Retina (tissue), 1 donor: ENCODE measurements around the gene VSX2.

ENCODE experiments used
- DNase-seq: peaks from one replicate; pipeline ENCODE4 v3.0.0-alpha.2; 2016

Gene VSX2

GRCh38 chr14:74223016-74223415 is 16.2 kb upstream of the VSX2 start:
- DNase-seq, result no peak

DNA sequence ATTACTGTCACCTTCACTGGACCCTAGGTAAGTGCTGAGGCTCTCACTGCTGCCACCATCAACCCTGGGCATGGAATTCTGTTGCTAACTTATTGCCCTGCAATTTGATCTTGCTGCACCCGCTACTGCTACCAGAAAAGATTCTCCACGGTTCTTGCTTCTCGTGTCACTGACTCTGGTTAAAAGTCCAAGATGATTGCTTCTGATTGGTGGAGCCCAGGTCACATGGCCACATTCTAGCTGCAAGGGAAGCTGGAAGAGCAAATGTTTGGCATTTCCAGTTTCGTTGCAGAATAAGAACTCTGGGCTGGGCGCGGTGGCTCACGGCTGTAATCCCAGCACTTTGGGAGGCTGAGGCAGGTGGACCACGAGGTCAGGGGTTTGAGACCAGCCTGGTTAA is 7.5 kb upstream of the VSX2 start:
- no peak for DNase-seq

DNA sequence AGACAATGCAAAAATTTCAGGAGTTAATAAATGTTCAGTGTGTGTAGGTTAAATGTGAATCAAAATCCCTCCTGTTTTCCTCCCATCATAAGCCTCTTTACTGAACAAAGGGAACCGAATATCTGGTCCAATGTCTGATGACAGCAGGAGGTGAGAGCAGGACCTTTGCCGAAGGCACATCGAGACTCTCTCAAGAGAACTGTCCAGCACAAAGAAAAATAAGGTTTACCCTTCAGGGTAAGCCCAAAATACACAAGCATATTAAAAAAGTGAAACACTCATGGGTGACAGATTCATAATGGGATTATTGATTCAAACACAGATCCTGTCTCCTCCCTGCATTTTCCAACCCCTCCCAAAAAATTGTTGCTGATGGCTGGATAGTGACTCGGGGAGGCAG is 4.2 kb upstream of the VSX2 start:
- no peak for DNase-seq

DNA sequence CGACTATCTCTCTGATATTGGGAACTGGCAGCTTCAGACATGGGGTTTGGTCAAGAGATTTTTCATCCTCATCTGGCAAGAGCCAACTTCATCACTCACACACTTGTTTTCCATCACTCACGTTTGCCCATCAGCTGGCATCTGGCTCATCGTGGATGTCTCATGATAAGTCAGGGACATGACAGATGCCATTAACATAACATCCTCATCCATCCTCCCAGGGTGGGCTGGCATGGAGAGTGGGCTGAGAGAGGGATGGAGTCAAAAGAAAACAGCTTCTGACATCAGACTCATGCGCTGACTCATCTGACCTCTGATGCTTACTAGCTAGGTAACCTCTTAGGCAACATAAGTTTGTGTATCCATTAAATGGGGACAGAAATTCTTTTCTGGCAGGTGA is 1.8 kb upstream of the VSX2 start:
- DNase-seq, result no peak

- DNase-seq, result no peak
Measured at GRCh38 chr14:74239848-74240793, 872 bp downstream of the VSX2 start.

GRCh38 chr14:74240794-74241651 is 1.8 kb downstream of the VSX2 start:
- DNase-seq, result peak; percentile 83

DNA sequence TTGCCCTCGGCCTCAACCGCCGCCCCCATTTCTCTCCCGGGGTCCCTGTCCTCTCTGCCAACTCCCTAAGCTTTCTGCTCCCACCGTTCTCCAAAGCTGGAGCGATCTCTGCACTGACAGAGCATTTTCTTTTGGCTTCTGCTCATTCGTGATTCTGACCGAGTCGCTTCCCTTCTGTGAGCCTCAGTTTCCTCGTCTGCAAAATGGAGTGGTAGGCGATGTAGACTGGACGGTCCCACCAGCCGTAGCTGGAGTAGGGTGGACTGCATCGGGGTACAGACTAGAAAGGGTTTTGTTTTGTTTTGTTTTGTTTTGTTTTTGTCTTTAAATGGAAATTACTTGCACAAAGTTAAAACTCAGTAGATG is 2.4 kb downstream of the VSX2 start:
- DNase-seq, result no peak

GRCh38 chr14:74242021-74242779 is 3.0 kb downstream of the VSX2 start:
- peak; percentile 60 for DNase-seq

DNA sequence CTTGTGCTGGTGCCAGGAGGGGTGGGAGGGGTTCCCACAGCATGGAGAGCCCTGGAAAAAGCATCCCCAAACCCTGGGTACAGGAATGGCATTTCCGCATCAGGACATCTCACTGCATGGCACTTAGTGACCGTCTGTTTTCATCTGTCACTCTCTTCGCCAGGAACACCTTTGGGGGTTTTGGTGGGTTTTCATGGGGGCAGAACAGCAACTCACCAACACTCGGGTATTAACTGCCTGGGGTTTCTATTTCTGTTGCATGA is 3.5 kb downstream of the VSX2 start:
- peak; percentile 52 for DNase-seq

DNA sequence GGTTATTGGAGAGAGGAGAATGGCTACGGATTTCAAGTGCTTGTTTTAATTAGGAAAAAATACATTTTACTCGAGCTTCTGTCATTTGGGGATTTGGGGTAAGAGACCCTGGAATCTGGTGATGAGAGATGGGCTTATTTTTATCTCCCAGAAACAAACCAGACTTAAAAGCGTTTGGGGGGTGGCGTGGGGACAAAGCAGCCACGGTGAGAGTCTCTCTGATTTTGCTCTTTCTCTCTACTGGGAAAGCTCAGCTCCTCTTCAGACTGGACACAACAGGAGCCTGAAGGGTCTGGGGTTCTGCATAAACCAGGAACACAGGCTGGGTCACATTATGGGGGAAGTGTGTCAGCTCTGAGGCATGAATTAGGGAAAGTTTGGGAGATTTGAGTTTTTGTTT is 3.8 kb downstream of the VSX2 start:
- peak; percentile 53 for DNase-seq

DNA sequence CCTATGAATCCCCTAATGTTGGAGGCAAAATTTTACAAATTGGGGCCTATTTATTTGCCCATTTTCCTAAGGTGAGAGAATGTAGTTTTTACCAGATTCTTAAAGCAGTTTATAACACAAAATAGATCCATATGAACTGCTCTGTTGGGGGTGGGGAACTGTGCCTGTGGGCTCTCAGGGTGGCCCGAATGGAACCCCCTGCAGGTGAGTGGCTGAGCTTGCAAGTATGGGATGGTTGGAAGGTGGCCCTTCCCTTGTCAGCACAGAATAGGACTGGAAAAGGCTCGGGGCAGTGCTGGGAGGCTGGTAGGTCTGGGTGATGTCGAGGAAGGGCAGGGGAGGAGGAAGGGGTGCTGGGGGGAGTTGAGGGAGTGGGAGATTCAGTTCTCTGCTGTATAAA is 4.9 kb downstream of the VSX2 start:
- DNase-seq, result no peak

- DNase-seq, result no peak
Measured at GRCh38 chr14:74245292-74245691, 6.0 kb downstream of the VSX2 start.

- DNase-seq, result no peak
Measured at GRCh38 chr14:74246542-74246941, 7.3 kb downstream of the VSX2 start.

DNA sequence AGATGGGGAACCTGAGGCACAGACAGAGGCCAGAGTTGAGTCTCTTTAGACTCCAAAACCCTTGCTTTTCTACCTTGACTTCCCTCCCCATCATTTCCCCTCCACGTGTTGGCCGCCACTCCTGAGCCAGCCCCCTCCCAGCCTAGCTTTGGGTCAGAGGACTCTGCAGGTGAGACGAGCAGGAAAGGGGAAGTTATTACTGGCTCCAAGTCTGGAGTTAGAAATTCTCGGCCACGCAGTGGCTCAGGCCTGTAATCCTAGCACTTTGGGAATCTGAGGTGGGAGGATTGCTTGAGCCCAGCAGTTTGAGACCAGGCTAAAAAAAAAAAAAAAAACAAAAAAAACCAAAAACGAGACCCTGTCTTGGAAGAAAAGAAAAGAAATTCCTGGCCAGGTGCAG is 8.8 kb downstream of the VSX2 start:
- DNase-seq, result no peak

DNA sequence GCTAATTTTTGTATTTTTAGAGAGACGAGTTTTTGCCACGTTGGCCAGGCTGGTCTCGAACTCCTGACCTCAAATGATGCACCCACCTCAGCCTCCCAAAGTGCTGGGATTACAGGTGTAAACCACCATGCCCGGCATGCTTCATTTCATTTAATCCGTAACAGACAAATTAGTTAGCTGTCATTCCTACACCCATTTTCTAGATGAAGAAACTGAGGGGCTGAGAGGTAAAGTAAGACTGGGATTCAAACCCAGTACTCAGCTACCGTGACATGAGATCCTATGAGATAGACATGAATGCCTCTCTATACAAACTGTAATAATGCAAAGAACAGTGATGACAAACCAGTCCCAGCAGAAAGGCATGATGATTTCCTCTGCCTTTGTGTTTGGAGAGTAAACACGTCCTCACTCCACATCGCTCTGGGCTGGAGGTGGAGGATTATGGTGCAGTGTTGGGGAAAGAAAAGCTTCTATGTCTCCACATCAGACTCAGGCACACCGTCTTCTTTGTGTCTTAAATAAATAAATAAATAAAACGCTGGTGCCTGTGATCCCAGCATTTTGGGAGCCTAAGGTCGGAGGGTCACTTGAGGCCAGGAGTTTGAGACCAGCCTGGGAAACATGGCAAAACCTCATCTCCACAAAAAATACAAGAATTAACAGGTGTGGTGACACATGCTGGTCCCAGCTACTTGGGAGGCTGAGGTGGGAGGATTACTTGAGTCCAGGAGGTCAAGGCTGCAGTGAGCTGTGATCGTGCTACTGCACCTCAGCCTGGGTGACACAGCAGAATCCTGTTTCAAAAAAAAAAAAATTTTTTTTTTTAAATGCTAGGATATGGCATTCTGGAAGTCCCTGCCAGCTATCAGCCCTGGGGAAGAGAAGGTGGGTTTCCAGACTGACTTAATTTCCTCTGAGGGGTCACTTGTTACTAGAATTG is 10.5 kb downstream of the VSX2 start:
- DNase-seq, result no peak

DNA sequence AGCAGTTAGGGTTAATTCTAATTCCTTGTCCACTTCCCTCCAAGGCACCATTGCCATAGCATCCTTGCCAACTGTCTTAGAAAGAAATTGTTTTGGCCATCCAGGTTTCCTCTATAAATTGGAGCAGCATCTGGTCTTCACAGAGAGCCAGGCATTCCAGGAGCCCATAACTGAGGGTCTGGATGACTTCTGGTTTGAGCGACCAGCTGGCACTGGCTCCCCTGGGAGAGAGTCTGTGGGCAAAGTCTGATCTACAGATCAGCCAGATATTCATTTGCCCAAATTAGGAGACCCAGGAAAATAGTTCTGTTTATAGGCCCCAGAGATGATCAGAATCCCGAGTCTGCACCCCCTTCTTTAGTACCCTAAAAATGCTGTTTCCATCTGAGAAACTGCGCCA is 16.0 kb downstream of the VSX2 start:
- no peak for DNase-seq

GRCh38 chr14:74257078-74257940 is 18.1 kb downstream of the VSX2 start:
- peak; percentile 88 for DNase-seq

- DNase-seq, result peak; percentile 70
Measured at GRCh38 chr14:74257941-74258763, 18.9 kb downstream of the VSX2 start.

GRCh38 chr14:74258764-74259035 is 19.5 kb downstream of the VSX2 start:
- no peak for DNase-seq

DNA sequence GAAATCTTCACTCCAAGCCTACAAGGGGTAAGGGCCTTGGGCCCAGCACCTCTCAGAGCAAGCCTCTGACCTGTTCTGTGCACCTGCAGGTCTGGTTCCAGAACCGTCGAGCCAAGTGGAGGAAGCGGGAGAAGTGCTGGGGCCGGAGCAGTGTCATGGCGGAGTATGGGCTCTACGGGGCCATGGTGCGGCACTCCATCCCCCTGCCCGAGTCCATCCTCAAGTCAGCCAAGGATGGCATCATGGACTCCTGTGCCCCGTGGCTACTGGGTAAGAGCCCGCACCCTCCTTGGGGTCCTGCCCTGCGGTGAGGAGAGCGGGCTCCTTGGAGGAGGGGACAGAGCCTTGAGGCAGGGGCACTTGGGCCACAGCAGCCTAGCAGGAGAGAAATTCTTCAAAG is 20.3 kb downstream of the VSX2 start:
- no peak for DNase-seq
